ENCODE data around the gene ARHGEF38.
"Not testable (repeated sequence)": the region's sequence is repeated elsewhere in the genome, so short reads cannot be mapped to it uniquely, and the experiment has no call there.

Gene ARHGEF38

GRCh38 chr4:105659190-105659589 is 106.8 kb downstream of the ARHGEF38 start:
- no peak for DNase-seq

- DNase-seq = no peak
Observed at GRCh38 chr4:105661028-105661427, 108.6 kb downstream of the ARHGEF38 start.

GRCh38 chr4:105662935-105663675 is 110.7 kb downstream of the ARHGEF38 start:
- DNase-seq = no peak

- DNase-seq = no peak
Observed at GRCh38 chr4:105666693-105667092, 114.3 kb downstream of the ARHGEF38 start.

- DNase-seq = no peak
Observed at GRCh38 chr4:105670684-105671083, 118.3 kb downstream of the ARHGEF38 start.

- no peak for DNase-seq
Observed at GRCh38 chr4:105671301-105671700, 118.9 kb downstream of the ARHGEF38 start.

- no peak for DNase-seq
Observed at GRCh38 chr4:105674011-105674410, 121.6 kb downstream of the ARHGEF38 start.

GRCh38 chr4:105677709-105678108 is 125.3 kb downstream of the ARHGEF38 start:
- no peak for DNase-seq

- no peak for DNase-seq
Observed at GRCh38 chr4:105679186-105679585, 126.8 kb downstream of the ARHGEF38 start.

GRCh38 chr4:105683038-105683437 is 130.6 kb downstream of the ARHGEF38 start:
- DNase-seq = no peak

- DNase-seq = no peak
Observed at GRCh38 chr4:105686571-105686970, 134.2 kb downstream of the ARHGEF38 start.

- DNase-seq = not testable (repeated sequence)
Observed at GRCh38 chr4:105694812-105695211, 142.4 kb downstream of the ARHGEF38 start.

GRCh38 chr4:105695832-105696231 is 143.4 kb downstream of the ARHGEF38 start:
- not testable (repeated sequence) for DNase-seq

GRCh38 chr4:105698607-105699006 is 146.2 kb downstream of the ARHGEF38 start:
- no peak for DNase-seq

GRCh38 chr4:105707782-105708180 is 155.4 kb downstream of the ARHGEF38 start:
- DNase-seq = no peak

GRCh38 chr4:105708181-105709080 is 156.0 kb downstream of the ARHGEF38 start, which contains the start of the genes GSTCD and INTS12:
GSTCD (plus strand) TSS chr4:105708784; CDS start chr4:105717614, 8,830 bp downstream.
INTS12 (minus strand) TSS chr4:105708689; CDS start chr4:105700005, 8,684 bp downstream.
- peak; percentile 91 for DNase-seq

- DNase-seq = no peak
Observed at GRCh38 chr4:105709081-105709450, 156.6 kb downstream of the ARHGEF38 start.

- DNase-seq = no peak
Observed at GRCh38 chr4:105710012-105710600, 157.7 kb downstream of the ARHGEF38 start.

- DNase-seq = no peak
Observed at GRCh38 chr4:105710678-105711077, 158.3 kb downstream of the ARHGEF38 start.

GRCh38 chr4:105712766-105713165 is 160.3 kb downstream of the ARHGEF38 start:
- no peak for DNase-seq

- no peak for DNase-seq
Observed at GRCh38 chr4:105714071-105714521, 161.7 kb downstream of the ARHGEF38 start.

- no peak for DNase-seq
Observed at GRCh38 chr4:105714932-105715331, 162.5 kb downstream of the ARHGEF38 start.

GRCh38 chr4:105715692-105716278 is 163.4 kb downstream of the ARHGEF38 start:
- no peak for DNase-seq
